HG02763 (cell line): Measurements from ENCODE around the gene ANKRD63.
A peak's percentile ranks its signal among the peaks of the same experiment; 100 is the strongest.

Source experiments
- ATAC-seq: cut with Tn5 transposase; IDR thresholded peaks from one replicate; pipeline ENCODE4 v1.9.1; 2021; ENCODE audit warnings: mild to moderate bottlenecking, moderate library complexity; ENCODE audit not compliant: unreplicated experiment

ANKRD63 gene

DNA sequence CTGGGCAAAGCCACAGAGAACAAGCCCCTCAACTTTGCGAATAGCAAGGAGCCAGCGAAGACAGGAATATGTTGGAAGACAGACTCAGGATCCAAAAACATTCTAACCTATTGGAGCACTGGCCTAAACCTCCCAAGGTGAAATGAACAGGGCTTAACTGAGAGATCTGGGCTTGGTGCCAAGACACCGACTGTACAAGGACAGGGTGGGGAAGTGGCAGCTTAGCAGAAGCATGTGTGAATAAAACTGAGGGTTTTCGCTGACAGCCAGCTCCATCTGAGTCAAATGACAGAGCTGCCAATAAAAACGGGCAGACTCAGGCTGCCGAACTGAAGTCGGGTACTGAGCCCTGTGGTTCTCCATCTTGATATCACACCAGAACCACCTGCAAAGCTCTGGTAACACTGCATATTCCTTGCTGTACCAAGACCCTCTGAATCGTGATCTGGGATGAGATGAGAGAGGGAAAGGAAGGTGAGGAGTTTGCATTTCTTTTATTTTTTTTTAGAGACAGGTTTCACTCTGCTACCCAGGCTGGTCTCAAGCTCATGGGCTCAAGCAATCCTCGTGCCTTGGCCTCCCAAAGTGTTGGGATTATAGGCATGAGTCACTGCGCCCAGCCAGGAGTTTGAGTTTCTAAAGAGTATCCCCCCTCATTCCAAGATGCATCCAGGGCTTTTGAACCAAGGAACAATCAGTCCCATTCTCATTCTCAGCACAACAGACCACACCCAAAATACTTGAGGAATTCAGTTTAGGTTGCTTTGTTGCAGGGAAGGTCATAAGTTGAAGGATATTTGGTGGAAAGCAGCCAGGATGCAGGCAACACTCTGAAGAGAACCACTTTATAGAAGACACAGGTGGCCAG is 30.9 kb upstream of the ANKRD63 start:
- no peak for ATAC-seq

DNA sequence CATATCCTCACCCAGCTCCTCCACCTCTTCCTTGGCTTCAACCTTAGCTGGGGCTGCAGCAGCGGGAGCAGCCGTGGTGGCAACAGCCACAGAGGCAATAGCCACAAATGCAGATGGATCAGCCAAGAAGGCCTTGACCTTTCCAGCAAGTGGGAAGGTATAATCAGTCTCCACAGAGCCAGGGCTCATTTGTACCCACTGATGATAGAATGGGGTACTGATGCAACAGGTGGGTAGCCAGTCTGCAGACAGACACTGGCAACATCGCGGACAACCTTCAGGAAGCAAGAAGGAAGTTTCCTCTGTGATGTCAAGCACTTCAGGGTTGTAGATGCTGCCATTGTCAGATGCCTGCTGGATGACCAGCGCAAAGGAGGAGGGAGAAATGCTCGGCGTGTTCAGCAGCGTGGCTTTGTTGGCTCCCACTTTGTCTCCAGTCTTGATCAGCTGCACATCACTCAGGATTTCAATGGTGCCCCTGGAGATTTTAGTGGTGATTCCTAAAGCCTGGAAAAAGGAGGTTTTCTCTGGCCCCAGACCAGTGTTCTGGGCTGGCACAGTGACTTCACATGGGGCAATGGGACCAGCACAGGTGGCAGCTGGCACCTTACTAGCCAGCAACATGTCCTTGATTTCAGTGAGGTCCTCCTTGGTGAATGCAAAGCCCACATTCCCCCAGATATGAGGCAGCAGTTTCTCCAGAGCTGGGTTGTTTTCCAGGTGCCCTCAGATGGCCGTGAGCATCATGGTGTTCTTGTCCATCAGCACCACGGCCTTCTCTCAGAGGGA is 29.7 kb upstream of the ANKRD63 start:
- no peak for ATAC-seq

DNA sequence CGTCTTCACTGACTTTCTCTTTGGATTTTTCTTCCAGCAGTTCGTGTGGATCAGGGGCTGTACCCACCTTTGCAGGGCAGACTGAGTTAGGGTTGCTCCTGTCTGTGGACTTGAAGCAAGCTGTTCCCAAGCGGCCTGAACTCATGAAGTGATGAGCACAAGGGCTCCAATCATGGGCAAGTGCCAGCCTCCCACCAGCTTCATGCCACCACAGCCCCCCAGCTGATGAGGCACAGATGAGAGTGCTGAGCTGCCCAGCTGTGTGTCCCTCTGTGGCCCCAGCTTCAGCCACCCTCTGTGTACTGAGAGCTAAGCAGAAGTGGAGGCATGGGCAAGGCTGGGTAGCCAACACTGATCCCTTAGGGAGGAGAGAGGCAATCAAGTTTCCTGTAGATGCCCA is 28.1 kb upstream of the ANKRD63 start:
- no peak for ATAC-seq

DNA sequence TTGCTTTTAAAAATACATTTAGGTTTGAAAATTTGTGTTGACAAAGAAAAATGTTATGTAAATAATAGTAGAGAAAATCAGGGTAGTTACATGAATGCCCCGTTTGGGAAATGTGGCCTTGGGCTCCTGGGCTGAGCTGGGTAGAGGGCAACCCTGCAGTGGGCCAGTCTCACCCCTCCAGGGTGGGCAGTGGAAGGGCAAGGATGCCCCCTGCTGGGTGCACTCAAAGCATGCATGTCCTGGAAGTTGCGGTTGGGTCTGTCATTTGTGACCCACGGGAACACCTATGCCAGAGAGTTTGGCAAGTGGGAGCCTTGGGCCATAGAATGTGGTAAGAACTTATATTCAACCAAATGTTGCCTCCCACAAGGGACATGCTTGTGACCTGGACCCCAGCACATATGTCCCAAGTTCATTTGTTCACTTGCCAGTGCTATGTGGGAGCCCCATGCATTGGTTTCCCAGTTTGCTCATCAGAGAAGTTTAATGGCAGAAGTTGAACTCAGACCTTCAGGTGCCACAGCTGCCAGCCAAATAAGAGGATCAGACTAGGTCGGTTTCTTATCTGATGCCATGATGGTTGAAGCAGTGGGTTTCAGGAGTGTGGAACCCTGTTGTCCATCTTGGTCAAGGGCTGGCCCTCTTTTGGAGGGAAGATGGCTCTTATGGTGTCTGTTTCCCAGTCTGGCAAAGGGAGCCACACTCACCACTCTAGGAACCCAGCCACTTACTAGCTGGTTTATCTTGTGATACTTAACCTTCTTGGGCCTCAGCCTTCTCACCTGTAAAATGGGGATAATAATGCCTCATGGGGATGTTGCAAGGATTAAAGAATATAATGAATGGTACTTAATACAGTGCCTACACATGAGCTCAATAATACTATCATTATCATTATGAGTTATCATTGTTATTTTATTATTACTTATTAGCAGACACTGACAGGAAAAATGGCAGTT is 27.4 kb upstream of the ANKRD63 start:
- no peak for ATAC-seq

DNA sequence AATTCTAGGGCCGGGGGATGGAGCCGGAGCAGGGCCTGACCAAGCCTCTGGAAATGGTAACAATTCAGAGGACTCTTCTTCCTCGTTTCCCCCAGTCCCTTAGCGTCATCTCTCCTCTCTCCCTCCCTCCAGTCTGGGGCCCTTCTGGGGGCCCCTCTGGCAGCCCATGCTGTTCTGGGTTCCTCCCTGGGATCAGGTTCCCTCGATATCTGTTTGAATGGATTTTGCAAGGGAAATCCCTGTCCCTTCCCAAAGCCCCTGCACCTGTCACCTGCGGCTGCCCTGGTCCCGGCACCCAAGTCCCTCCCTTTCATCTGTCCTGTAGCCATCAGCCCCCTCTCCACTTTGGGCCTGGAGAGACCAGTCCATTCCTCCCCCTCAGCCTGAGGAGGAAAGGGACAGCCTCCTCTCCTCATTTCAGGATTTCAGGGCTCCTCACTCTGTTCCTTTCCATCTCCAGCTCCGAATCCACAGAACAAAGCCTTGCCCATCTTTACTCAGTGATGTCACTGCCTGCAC is 26.5 kb upstream of the ANKRD63 start:
- no peak for ATAC-seq

DNA sequence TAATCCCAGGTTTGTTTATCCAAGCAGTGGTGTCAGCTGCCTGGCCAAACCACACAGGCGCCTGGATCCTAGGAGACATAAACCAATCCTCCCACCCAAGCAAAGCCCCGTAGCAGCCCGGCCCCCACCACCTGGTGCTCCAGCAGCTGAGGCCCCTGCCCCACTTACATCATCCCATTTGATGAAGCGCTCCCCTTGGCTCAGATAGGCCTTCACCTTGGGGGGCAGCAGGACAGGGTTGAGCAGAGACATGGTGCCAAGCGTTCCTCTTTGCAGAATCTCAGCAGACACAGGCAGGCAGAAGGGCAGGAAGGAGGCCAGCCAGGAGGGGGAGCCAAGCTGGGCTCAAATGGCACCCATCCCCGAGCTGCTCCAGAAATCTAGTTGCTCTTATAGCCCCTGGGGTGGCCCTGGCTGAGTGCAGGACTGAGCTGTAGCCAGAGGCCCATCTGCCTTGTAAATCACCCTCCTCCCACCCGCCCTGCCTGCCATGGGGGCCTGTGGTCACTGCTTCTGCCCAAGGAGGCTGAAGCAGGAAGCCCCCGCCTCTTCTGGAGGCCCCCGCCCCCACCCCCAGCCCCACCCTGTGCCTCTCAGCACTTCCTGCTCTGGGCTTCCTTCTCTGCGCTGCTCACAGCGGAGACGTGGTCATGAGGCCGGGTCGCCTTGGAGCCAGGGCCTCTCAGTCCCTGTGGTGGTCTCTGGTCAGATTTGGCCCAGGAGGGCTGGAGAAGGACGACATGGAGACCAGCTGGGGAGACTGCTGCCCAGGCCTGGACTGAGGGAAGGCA is 24.8 kb upstream of the ANKRD63 start, which contains the start of gene PLCB2:
Gene PLCB2 (minus strand): TSS at position 515 of the 791 bp plus-strand sequence. CDS start 263 bp downstream, at position 252.
- peak; percentile 63 for ATAC-seq

DNA sequence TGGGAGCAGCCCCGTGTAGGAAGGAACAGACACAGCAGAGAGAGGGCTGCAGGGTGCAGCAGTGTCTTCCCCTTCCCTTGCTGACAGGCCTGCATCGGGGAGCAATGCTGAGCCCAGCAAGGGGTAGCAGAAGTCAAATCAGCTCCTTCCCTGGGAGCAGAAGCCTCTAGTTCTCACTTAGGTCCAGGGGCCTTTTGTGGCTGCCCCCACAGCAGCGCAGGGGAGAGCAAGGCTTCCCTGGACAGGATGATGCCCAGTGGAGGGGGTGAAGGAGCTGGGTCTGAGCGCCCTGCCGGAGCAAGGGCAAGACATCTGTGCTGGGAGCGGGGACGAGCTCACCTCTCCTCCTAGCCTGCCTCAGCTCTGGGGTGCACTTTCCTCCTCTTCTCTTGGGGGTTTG is 24.0 kb upstream of the ANKRD63 start:
- no peak for ATAC-seq

DNA sequence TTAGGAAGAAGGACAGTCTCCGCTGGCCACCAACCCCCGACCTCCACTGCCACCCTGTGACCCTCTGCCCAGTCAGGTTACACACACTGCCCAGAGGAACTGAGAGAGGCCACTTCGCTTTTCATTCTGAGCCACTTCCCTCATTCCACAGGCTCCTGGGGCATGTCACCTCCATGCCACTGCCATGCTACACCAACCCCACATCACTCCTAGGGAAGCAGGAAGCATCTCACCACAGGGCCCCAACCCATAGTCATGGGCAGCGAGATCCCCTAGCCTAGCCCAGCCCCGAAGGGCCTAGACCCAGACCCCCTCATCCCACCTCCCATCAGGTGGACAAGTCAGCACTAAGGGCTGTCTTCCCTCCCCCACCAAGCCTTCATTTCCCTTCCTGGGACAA is 23.5 kb upstream of the ANKRD63 start:
- ATAC-seq = no peak

DNA sequence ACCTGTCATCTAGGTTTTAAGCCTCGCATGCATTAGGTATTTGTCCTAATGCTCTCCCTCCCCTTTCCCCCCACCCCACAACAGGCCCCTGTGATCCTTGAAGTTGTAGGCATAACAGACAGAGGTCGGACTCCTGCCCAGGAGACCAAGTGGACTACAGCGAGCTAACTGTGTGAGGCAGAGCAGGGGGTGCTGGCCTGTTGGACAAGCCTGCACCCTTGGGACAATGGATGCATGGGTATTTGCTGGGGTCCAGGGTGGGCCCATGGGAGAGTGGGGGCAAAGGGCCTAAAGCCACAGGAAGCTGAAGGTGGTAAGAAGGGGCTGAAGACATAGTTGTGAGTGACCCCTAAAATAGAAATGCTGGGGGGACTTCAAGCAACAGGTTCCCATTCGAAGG is 22.4 kb upstream of the ANKRD63 start:
- no peak for ATAC-seq

DNA sequence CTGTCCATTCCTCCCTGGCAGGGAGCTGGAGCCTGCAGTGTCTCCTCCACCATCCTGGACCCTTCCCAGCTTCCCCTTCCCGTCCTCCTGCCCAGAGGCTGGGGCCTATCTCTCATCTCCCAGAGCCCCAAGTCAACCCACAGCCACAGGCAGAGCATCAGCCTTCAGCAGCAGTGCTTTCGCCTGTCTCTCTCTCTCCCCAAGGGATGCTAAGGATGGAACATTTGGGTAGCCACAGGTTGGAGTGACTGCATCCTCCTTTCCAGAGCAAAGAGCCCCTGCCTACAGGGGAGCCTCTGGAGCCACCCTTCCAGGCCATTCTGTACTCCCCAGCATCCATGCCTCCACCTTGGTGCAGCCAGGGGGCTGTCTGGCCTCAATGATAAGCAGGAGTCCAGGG is 20.7 kb upstream of the ANKRD63 start:
- no peak for ATAC-seq

DNA sequence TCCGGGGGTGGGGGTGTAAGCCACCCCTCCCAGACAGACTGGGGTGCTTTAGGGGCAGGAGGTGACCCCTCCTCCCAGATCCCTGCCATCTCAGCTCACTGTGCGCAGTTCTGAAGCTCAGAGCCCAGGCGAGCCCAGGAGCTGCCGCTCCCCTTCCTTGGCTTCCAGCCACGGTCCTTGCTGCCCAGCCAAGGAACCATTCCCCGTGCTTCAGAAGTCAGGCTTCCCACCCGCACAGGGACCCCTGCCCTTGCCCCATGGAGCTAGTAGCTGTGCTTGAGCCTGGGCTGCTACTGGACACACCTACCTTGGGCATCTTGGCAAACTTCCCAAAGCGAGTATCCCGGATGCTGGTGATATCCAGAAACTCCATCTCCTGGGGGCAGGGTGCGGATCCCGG is 20.1 kb upstream of the ANKRD63 start:
- no peak for ATAC-seq

DNA sequence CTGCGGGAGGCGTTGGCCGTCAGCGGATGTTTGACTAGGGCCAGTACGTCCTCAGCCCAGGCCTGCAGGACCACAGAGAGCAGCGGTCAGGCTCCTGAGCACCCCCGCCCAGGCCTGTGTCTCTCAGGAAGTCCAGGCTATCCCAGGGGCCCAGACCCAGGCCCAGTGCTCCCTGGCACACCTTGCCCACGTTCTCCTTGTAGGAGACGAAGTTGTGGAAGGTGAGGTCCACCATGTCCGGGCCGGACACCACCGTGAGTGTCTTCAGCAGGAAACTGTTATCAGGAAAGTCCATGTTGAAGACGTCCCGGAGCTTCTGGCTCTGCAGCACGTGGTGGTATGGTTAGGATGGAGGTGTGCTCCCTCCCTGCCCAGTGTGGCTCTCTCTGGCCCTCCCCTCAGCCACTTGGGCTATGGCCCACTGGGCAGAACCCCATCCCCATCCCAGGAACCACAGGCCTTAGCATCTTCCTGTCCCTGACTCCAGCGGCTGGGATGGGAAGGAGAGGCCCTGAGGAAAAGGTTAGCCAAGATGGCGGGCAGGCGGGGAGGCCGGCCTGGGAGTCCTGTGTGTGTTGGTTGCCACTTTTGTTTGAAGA is 19.5 kb upstream of the ANKRD63 start:
- ATAC-seq = no peak

DNA sequence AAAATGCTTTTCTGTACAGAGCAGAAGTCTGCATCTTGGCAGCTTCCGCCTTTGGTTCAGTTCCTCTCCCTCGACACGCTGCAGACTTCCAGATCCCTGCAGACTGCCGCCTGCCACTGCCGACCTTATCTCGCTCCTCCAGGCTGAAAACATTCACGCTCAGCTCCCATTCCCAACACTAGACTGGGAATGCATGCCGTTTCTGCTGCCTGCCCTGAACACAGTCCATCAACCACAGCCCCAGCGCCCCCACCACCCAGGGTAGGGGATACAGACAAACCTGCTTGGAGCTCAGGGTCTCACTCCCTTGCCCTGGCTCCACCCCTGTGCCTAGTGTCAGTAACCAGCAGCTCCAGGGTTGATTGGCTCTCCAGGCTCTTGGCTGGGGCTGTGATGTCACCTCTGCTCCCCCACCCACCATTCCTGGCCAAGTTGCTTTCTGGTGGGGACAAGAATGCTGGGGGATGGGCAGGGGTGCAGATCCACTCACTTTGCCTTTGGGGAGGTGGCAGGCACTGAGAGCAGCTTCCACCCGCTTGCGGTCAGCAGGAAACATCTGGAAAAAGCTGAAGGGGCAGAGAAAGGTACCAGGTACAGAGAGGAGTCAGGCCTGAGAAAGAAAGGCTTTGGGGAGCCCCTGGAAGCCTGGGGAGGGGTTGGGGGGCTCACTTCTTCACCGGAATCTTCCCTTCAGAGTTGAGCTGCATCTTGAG is 18.8 kb upstream of the ANKRD63 start:
- no peak for ATAC-seq

DNA sequence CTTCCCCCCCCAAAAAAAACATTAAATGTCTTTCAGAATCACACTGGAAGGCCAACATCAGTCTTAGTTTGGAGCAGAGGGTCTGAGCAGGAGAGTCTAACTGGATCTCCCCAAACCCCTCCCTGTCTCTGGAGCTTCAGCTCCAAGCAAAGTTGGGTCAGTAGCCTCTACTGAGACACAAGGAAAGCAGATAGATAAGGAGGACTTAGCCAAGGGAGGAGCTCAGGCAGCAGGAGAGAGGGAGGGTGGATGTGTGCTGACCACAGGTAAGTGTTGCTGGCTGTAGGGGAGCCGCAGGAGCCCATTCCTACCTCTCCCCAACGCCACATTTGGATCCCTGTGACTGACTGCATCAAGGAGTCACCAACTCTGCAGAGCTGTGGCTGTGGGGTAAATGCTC is 17.9 kb upstream of the ANKRD63 start:
- no peak for ATAC-seq

DNA sequence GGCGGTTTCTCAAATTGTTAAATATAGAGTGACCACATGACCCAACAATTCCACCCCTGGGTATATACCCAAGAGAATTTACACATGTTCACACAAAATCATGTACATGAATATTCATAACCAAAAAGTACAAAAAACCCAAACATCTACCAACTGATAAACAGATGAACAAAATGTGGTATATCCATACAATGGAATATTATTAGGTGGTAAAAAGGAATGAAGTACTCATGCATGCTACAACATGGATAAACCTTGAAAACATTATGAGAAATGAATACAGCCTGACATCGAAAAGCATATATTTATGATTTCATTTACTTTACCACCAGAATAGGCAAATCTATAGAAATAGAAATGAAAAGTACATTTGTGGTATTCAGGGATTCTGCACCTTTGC is 17.5 kb upstream of the ANKRD63 start:
- no peak for ATAC-seq

DNA sequence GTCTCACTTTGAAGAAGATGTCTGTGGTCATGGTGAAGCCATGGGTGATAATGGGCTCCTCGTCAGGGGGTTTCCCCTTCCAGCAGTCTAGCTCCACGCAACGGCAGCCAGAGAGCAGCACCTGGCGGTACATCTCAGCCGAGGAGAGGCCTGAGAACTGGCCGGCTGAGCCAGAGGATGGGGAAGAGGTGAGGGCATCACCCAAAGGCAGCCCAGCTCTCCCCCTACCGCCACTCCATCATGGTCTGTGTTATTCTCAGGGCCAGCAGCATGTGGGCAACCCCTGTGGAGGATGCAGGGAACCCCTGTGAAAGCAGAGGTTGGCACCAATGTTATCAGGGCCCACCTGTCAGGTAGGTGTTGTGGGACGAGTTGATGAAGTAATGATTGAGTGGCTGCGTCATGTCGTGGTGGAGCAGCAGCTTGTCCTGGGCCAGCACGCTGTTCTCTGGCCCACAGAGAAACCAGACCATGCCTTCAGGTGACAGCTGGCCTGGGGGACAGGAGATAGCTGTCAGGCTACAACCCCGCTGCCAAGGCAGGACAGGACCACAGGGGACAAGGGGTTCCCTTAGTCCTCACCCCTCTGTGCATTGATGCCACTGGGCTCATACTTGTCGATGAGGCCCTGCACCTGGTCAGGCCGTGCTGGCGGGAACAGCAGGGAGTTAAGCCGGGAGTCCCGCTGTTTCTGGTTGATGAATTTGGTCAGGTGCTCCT is 15.5 kb upstream of the ANKRD63 start:
- ATAC-seq = no peak

DNA sequence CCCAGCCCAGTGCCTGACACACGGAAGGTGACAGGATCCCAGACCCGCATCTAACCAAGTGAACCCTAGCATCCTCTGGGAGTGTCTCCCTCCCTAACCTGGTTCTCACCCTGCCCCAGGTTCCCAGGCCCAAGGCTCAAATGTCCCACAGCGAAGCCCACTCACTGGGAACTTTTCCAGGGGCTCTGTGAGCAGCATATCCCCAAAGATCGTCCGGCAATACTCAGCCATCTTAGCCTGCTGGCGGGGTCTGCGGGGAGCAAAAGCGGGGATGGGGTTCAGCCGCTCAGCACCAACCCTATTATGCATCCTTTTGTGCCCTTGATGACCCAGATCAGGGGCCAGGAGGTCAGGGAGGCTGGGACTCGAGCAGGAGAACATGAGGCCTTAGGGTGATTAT is 14.5 kb upstream of the ANKRD63 start:
- ATAC-seq = no peak

DNA sequence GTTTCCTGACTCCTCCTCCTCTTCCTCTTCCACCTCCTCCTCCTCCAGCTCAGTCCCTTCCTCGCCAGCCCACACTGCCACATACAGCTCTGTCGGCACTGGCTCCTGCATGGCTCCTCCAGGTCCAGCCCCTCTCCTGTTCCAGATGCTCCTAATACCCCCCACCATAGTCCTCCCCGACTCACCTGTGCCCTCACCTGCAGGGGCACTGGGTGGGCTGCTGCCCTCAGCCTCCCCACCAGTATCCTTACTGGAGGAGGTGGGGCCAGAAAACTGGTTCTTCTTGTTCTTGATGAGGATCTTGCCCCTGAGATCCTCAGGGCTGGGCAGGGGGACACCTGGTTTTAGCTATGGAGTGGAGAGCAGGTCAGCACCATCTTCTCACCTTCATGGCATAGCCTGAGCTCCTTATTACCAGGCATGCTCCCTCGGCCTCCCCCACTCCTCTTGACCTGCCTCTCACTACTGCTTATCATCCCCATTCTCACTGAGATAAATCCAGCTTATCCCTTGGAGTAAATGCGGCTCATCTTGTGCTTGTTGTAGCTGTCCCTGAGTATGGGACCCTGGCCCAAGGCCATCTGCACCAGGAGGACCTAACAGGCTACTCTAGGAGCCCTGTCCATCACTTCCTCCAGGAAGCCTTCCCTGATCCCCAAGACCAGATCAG is 13.8 kb upstream of the ANKRD63 start:
- ATAC-seq = no peak
